Neuronal stem cell (in vitro differentiated cells): ENCODE results near the gene PANK4.

Experiments
- DNase-seq: peaks from one replicate; pipeline ENCODE4 v3.0.0-alpha.2; 2013; ENCODE audit warnings: low spot score
- H2AFZ ChIP-seq: one replicate; pipeline ENCODE4 v1.6.1; 2013; ENCODE audit warnings: mild to moderate bottlenecking, low read length, inconsistent platforms
- H2AK5ac ChIP-seq: 2 replicates; pipeline ENCODE4 v1.6.1; 2013; ENCODE audit warnings: low read depth, mild to moderate bottlenecking, inconsistent platforms, low read length, moderate library complexity, mixed read lengths
- H2BK120ac ChIP-seq: 2 replicates; pipeline ENCODE4 v1.6.1; 2013; ENCODE audit warnings: low read depth, mild to moderate bottlenecking, inconsistent platforms, low read length, moderate library complexity, mixed read lengths
- H2BK12ac ChIP-seq: one replicate; pipeline ENCODE4 v1.6.1; 2013; ENCODE audit warnings: low read length, inconsistent platforms
- H2BK15ac ChIP-seq: 2 replicates; pipeline ENCODE4 v1.6.1; 2013; ENCODE audit warnings: mild to moderate bottlenecking, low read length, inconsistent platforms, mixed read lengths
- H2BK5ac ChIP-seq: one replicate; pipeline ENCODE4 v1.6.1; 2013; ENCODE audit warnings: inconsistent platforms, mild to moderate bottlenecking, low read length, moderate library complexity
- H3K14ac ChIP-seq: one replicate; pipeline ENCODE4 v1.6.1; 2013; ENCODE audit warnings: low read length, inconsistent platforms
- H3K18ac ChIP-seq: 2 replicates; pipeline ENCODE4 v1.6.1; 2013; ENCODE audit warnings: low read length, inconsistent platforms
- H3K23ac ChIP-seq: 2 replicates; pipeline ENCODE4 v1.6.1; 2013; ENCODE audit warnings: low read depth, mild to moderate bottlenecking, mixed read lengths, low read length, inconsistent platforms; ENCODE audit not compliant: poor library complexity
- H3K27ac ChIP-seq: replicated peaks from 3 replicates; pipeline ENCODE4 v1.5.1; 2013; ENCODE audit warnings: low read length, inconsistent platforms
- H3K27me3 ChIP-seq, 3 experiments: 2 replicates each; pipeline ENCODE4 v1.6.1; 2013; ENCODE audit warnings: low read length in 3 of 3, mild to moderate bottlenecking in 2 of 3, inconsistent platforms in 1 of 3, low read depth in 1 of 3, mixed read lengths in 1 of 3, moderate library complexity in 1 of 3; ENCODE audit not compliant: control insufficient read depth in 3 of 3, insufficient read depth in 3 of 3
- H3K36me3 ChIP-seq, 2 donors: replicated peaks in 1 of 2; 2 replicates each; pipeline ENCODE4 v1.6.1; 2013; ENCODE audit warnings: low read length in 2 of 2; ENCODE audit not compliant: control insufficient read depth in 2 of 2, insufficient read depth in 2 of 2
- H3K4ac ChIP-seq: 2 replicates; pipeline ENCODE4 v1.6.1; 2013; ENCODE audit warnings: inconsistent platforms, mild to moderate bottlenecking, low read length, moderate library complexity
- H3K4me1 ChIP-seq, 2 donors: 1 replicate in 1 of 2; 2 replicates in 1 of 2; pipeline ENCODE4 v1.6.1; 2013; ENCODE audit warnings: low read length in 2 of 2, low read depth in 1 of 2; ENCODE audit not compliant: control insufficient read depth in 2 of 2, insufficient read depth in 1 of 2
- H3K4me2 ChIP-seq: one replicate; pipeline ENCODE4 v1.6.1; 2013; ENCODE audit warnings: mild to moderate bottlenecking, low read length, inconsistent platforms; ENCODE audit not compliant: insufficient read depth, poor library complexity, severe bottlenecking
- H3K4me3 ChIP-seq, 2 donors: 2 replicates each; pipeline ENCODE4 v1.5.1; 2013; ENCODE audit warnings: low read length in 2 of 2, mild to moderate bottlenecking in 2 of 2, inconsistent platforms in 1 of 2, moderate library complexity in 1 of 2
- H3K79me1 ChIP-seq: one replicate; pipeline ENCODE4 v1.6.1; 2013; ENCODE audit warnings: low read depth, mild to moderate bottlenecking, inconsistent platforms, low read length, moderate library complexity
- H3K9ac ChIP-seq: one replicate; pipeline ENCODE4 v1.6.1; 2013; ENCODE audit warnings: mild to moderate bottlenecking, low read depth, low read length, inconsistent platforms; ENCODE audit not compliant: poor library complexity
- H3K9me3 ChIP-seq, 2 donors: replicated peaks in 1 of 2; 2 replicates each; pipeline versions ENCODE3 to v1.6.1; 2013; ENCODE audit warnings: low read length in 2 of 2, mild to moderate bottlenecking in 2 of 2, inconsistent platforms in 1 of 2, low read depth in 1 of 2, mixed read lengths in 1 of 2, moderate library complexity in 1 of 2; ENCODE audit not compliant: control insufficient read depth in 2 of 2, insufficient read depth in 1 of 2
- H4K8ac ChIP-seq: one replicate; pipeline ENCODE4 v1.6.1; 2013; ENCODE audit warnings: low read depth, mild to moderate bottlenecking, inconsistent platforms, low read length, moderate library complexity
- H4K91ac ChIP-seq: one replicate; pipeline ENCODE4 v1.6.1; 2013; ENCODE audit warnings: low read length, low read depth, mild to moderate bottlenecking, inconsistent platforms; ENCODE audit not compliant: poor library complexity
- WGBS, 2 donors: extraction: QIAGEN DNeasy Blood & Tissue Kit; methylation state at CpG; one replicate each; pipeline ENCODE4 v1.1.7; 2013; ENCODE audit warnings: missing lambda C conversion rate in 2 of 2, mixed read lengths in 1 of 2; ENCODE audit not compliant: insufficient read length in 2 of 2, insufficient replicate concordance in 1 of 2; ENCODE audit errors: extremely low coverage in 2 of 2; 5-methylcytosine and 5-hydroxymethylcytosine counted together

The PANK4 gene

DNA sequence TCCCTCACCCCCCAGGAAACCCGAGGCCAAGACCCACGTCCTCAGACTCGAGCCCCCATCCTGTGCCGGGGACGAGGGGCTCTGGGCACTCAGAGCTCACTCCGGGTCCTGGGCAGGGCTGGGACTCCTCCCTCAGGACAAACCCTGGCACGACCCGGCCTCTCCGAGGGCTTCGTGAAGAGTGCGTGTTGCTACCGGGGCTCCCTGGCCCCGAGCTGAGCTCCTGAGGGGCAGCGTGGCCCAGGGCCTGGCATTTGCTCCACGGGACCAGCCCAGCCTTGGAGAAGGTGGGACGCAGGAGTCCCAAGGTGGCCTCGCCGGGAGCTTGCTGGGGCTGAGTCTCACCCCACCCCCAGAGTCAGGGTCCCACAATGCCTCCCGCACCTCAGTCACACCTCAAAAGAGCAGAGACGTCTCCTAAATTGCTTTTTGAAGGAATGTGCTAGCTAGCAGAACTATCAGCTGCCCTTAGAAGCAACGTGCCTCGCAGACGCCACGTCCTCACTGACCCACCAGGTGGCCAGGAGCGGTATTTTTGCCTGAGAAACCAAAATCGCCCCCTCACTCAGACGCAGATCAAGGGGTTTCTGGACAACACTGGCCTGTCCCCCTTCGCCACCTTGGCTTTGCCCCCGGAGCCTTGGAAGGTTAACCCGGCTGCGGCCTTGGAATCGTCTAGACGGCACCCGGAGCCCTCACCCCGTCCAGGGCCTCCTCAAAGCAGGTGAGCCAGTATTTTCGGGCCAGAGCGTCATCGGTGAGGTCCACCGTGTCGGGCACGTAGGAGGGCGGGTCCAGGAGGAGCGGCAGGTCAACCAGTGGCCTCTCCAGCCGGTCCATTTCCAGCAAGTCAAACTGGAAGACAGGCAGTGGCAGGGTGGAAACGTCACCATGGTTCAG is 11.3 kb downstream of the PANK4 start:
- H3K27ac ChIP-seq, result no peak overlapping the region
- peak overlapping the region; percentile 9 for H2BK120ac ChIP-seq
- no peak overlapping the region for H4K8ac ChIP-seq
- no peak overlapping the region for H3K4me2 ChIP-seq
- H3K4me1 ChIP-seq, result no peaks in the 10 kb centered on the region
- no peak overlapping the region for H3K4ac ChIP-seq
- H3K23ac ChIP-seq, result peak overlapping the region; percentile 73
- H3K27me3 ChIP-seq, result no peaks in the 10 kb centered on the region
- H3K36me3 ChIP-seq, result peaks cover 78 to 98% of the 10 kb centered on the region in 2 donors
- no peak for DNase-seq
- H3K14ac ChIP-seq, result no peak overlapping the region
- H2BK12ac ChIP-seq, result no peak overlapping the region
- WGBS, 2 donors, result no CpG with 5 or more reads among the region's 45 CpGs
- H3K4me3 ChIP-seq, result no peak overlapping the region
- H3K9ac ChIP-seq, result no peak overlapping the region
- H3K9me3 ChIP-seq, result no peaks in the 10 kb centered on the region
- H3K18ac ChIP-seq, result no peak overlapping the region
- no peak overlapping the region for H2AFZ ChIP-seq
- H4K91ac ChIP-seq, result no peak overlapping the region
- H2BK15ac ChIP-seq, result no peak overlapping the region
- peak overlapping the region; percentile 24 for H2BK5ac ChIP-seq
- peaks cover 16% of the 10 kb centered on the region for H3K79me1 ChIP-seq
- no peak overlapping the region for H2AK5ac ChIP-seq

DNA sequence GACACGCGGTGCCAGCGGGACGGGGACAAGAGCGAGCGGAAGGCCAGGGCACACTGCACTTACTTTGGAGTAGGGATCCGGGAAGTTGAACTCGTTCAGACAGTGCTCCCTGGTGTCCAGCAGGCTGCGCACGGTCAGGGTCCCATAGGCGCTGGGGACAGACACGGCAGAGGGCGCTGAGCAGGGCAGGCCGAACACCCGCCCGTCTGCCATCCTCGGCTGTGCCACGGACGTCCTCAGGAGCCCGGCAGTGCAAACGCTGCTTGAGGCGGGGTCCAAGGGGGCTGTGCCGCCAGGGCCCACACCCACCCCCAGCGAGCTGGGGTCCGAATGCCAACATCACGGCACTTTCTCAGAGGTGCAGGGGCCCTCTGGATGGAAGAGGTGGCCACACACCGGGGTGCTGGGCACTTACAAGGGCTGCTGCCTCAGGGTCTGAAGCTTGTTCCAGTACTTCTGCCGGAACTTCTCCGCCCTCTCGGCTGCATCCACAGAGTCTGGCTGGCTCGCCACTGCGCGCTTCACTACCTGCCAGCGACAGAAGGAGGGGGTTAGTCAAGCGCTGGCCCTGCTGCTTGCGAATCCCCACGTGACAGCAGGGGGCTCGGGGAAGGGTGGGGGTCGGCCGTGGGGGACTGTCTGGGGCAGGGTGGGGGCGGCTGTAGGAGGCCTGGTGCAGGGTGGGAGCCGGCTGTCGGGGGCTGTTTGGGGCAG is 12.3 kb downstream of the PANK4 start:
- no peak overlapping the region for H3K4me3 ChIP-seq
- no peak overlapping the region for H2BK12ac ChIP-seq
- peak overlapping the region; percentile 17 for H3K14ac ChIP-seq
- H3K27ac ChIP-seq, result no peak overlapping the region
- no peak for DNase-seq
- H4K8ac ChIP-seq, result no peak overlapping the region
- no peak overlapping the region for H3K18ac ChIP-seq
- H3K9ac ChIP-seq, result peak overlapping the region; percentile 21
- H3K4me1 ChIP-seq, result no peaks in the 10 kb centered on the region
- no peaks in the 10 kb centered on the region for H3K27me3 ChIP-seq
- no CpG with 5 or more reads among the region's 43 CpGs for WGBS, 2 donors
- no peak overlapping the region for H4K91ac ChIP-seq
- H2BK120ac ChIP-seq, result no peak overlapping the region
- peak overlapping the region; percentile 53 for H2BK5ac ChIP-seq
- H3K4me2 ChIP-seq, result no peak overlapping the region
- no peak overlapping the region for H2AFZ ChIP-seq
- H3K79me1 ChIP-seq, result peaks cover 16% of the 10 kb centered on the region
- H3K36me3 ChIP-seq, result peaks cover 79 to 98% of the 10 kb centered on the region in 2 donors
- H2AK5ac ChIP-seq, result no peak overlapping the region
- H3K4ac ChIP-seq, result no peak overlapping the region
- H3K9me3 ChIP-seq, result no peaks in the 10 kb centered on the region
- no peak overlapping the region for H2BK15ac ChIP-seq
- H3K23ac ChIP-seq, result no peak overlapping the region

DNA sequence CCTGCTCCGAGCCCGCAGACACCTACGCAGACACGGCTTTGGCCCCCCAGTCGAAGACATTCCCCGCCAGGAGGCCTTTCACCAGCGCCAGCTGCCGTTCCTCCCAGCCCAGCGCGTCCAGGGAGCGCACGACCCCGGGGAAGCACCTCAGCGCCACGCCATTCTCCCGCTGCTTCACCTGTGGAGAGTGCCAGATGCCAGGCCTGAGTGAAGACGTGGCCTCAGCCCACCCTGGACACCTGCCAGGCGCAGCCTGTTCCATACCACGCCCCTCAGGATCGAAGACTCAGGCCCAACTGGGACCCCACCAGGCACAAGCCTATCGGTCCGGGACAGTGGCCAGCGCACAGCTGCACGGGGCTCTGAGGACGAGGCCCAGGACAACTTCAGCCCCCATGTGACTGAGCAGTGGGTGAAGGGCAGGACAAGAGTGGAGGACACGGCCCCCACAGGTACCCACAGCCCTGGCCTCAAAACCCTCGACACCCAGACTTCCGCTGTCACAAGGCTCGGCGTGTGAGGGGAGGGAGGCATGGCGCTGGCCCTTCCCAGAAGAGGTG is 13.5 kb downstream of the PANK4 start:
- Histone ChIP-seq H2AFZ (no peak overlapping the region), H3K27me3 (no peaks in the 10 kb centered on the region), H2BK12ac (no peak overlapping the region), H3K9me3 (no peaks in the 10 kb centered on the region), H3K79me1 (peaks cover 13% of the 10 kb centered on the region), H2AK5ac (no peak overlapping the region), H2BK120ac (peak overlapping the region; percentile 31), H4K91ac (no peak overlapping the region), H2BK15ac (no peak overlapping the region), H3K14ac (no peak overlapping the region), H3K27ac (no peak overlapping the region), H3K36me3 (peaks cover 76 to 97% of the 10 kb centered on the region in 2 donors), H4K8ac (no peak overlapping the region), H3K18ac (peak overlapping the region; percentile 41), H2BK5ac (no peak overlapping the region), H3K4me1 (no peaks in the 10 kb centered on the region), H3K23ac (peak overlapping the region; percentile 34), H3K4me3 (no peak overlapping the region), H3K4ac (no peak overlapping the region), H3K9ac (no peak overlapping the region), H3K4me2 (no peak overlapping the region)
- WGBS, 2 donors, result no CpG with 5 or more reads among the region's 31 CpGs
- DNase-seq, result no peak
